ENCODE measurements around the gene KRTAP16-1. TPM values are rescaled to one million over a fixed set of nuclear protein-coding genes. Genes with fewer than 3 reads are reported as not detected.

Gene KRTAP16-1
- total and polyA plus RNA-seq, 10 of the 15 experiments (the other 5 are each of a cell fraction or from before 2014, with no cell fraction given), result 0.23 TPM; not detected in 9

GRCh38 chr17:41345992-41346391 lies 36.9 kb upstream of the KRTAP16-1 start:
- CTCF ChIA-PET, result no interaction called here
- WGBS (ENCODE audit: insufficient coverage, insufficient replicate concordance, low lambda C conversion rate, missing lambda C conversion rate), result 32% methylated on average over 3 of the region's 3 CpGs
- DNase-seq (ENCODE audit: low read depth, low spot score), result no peak

More at GRCh38 chr17:41345992-41346391, 36.9 kb upstream of the KRTAP16-1 start:
- no peaks in the 10 kb centered on the region; the same call in 1 of the 2 replicates for H4K20me1 ChIP-seq (ENCODE audit: control insufficient read depth, insufficient read depth)
- no peak overlapping the region for H3K4me2 ChIP-seq (ENCODE audit: control insufficient read depth, insufficient read depth)
- H2AFZ ChIP-seq (ENCODE audit: control insufficient read depth, low read depth, low read length), result no peak overlapping the region
- BruUV-seq (replicated peaks), result no TSS peak
- SMC1A ChIA-PET (ENCODE audit: uncharacterized antibody, unreplicated experiment), result no interaction called here
- intact Hi-C loops (cut with micrococcal nuclease; ENCODE audit: unreplicated experiment), result no loop called here
- no peak for FAIRE-seq
- H3K27me3 ChIP-seq (replicated peaks in 1 of 2; ENCODE audit: control insufficient read depth in 2 of 2, insufficient read depth in 2 of 2, low read length in 1 of 2), result no peaks in the 10 kb centered on the region; a peak in 1 of 4 replicates
- H3K36me3 ChIP-seq (ENCODE audit: control insufficient read depth in 2 of 2, insufficient read depth in 2 of 2, low read length in 1 of 2), result no peaks in the 10 kb centered on the region; a peak in 1 of 4 replicates
- in situ Hi-C loops (cut with MboI), result no loop called here
- H3K27ac ChIP-seq (ENCODE audit: control insufficient read depth, insufficient read depth), result no peak overlapping the region
- TF ChIP-seq PML (IDR thresholded peaks at IDR 0.05; ENCODE audit: low read length), result no peak
- TF ChIP-seq MYC (IDR thresholded peaks at IDR 0.05; ENCODE audit: insufficient read depth, insufficient read length, insufficient replicate concordance, low read length, severe bottlenecking), result no peak
- TF ChIP-seq SMAD5 (IDR thresholded peaks at IDR 0.05; ENCODE audit: low read depth), result no peak
- TF ChIP-seq POU2F2 (IDR thresholded peaks at IDR 0.05; ENCODE audit: borderline replicate concordance, low read depth, low read length), result no peak
- TF ChIP-seq CEBPB (IDR thresholded peaks at IDR 0.05; ENCODE audit: borderline replicate concordance in 1 of 2, low read depth in 2 of 2, low read length in 2 of 2), result no peak
- no peak for TF ChIP-seq RELA (IDR thresholded peaks at IDR 0.05; ENCODE audit: borderline replicate concordance, partially characterized antibody)
- TF ChIP-seq CREB1 (IDR thresholded peaks at IDR 0.05; ENCODE audit: low read depth), result no peak
- no peak for TF ChIP-seq POLR2AphosphoS2 (IDR thresholded peaks at IDR 0.05; ENCODE audit: low read depth, low read length)
- no peak for TF ChIP-seq GABPA (IDR thresholded peaks at IDR 0.05; ENCODE audit: low read depth)
- no peak for TF ChIP-seq MTA2 (IDR thresholded peaks at IDR 0.05; ENCODE audit: low read depth)
- TF ChIP-seq ZBTB33 (IDR thresholded peaks at IDR 0.05), result no peak
- no peak for TF ChIP-seq NRF1 (conservative IDR thresholded peaks at IDR 0.05; ENCODE audit: low read depth, low read length)
- no peak for TF ChIP-seq CBX5 (IDR thresholded peaks at IDR 0.05; ENCODE audit: low read depth)
- TF ChIP-seq MLLT1 (IDR thresholded peaks at IDR 0.05), result no peak
- no peak for TF ChIP-seq RFX5 (IDR thresholded peaks at IDR 0.05; ENCODE audit: low read depth, low read length)
- no peak for TF ChIP-seq BACH1 (IDR thresholded peaks at IDR 0.05; ENCODE audit: borderline replicate concordance)
- no peak for TF ChIP-seq MAX (IDR thresholded peaks at IDR 0.05; ENCODE audit: low read depth, low read length)
- no peaks in the 10 kb centered on the region for H3K79me2 ChIP-seq (ENCODE audit: control insufficient read depth, insufficient read depth, low read length)
- H3K4me1 ChIP-seq (ENCODE audit: control insufficient read depth, insufficient read depth, low read length), result peaks cover 8% of the 10 kb centered on the region
- H3K4me3 ChIP-seq, result no peak overlapping the region
- RAD21 ChIA-PET (ENCODE audit: unreplicated experiment), result no interaction called here
- H3K9me3 ChIP-seq (replicated peaks; ENCODE audit: control insufficient read depth, insufficient read depth, low read length), result peaks cover 4% of the 10 kb centered on the region; the same call in 2 of the 3 replicates
- POLR2A ChIA-PET, result no interaction called here
- no peak overlapping the region for H3K9ac ChIP-seq (ENCODE audit: control insufficient read depth, insufficient read depth, low read length)
- ATAC-seq, result no peak
